GM12878 (cell line): ENCODE data around the gene SNX17. TPM values are rescaled to one million over a fixed set of nuclear protein-coding genes. Genes with fewer than 3 reads are reported as not detected.
A peak's percentile ranks its signal among the peaks of the same experiment; 100 is the strongest.

Source experiments
- CHD2 ChIP-seq: IDR thresholded peaks from 2 replicates; pipeline ENCODE4 v1.6.1; 2011; ENCODE audit warnings: low read depth, low read length, improper control_type of control experiment, borderline replicate concordance
- EGR1 ChIP-seq, 2 experiments: IDR thresholded peaks; 1 replicate in 1 of 2; 2 replicates in 1 of 2; pipeline ENCODE4 v1.6.1; 2011 to 2012; ENCODE audit warnings: low read depth in 2 of 2, low read length in 2 of 2, borderline replicate concordance in 1 of 2, mild to moderate bottlenecking in 1 of 2, moderate library complexity in 1 of 2
- EZH2 ChIP-seq: IDR thresholded peaks from 2 replicates; pipeline ENCODE4 v1.6.1; 2012; ENCODE audit warnings: low read depth, mild to moderate bottlenecking, control low read depth, inconsistent platforms, low read length, borderline replicate concordance; ENCODE audit not compliant: control insufficient read depth
- GATAD2B ChIP-seq: fragments of 450-650 bp; conservative IDR thresholded peaks from 2 replicates; pipeline ENCODE4 v1.6.1; 2017; ENCODE audit warnings: low read depth, mild to moderate bottlenecking, moderate library complexity
- MAX ChIP-seq: IDR thresholded peaks from 2 replicates; pipeline ENCODE4 v1.6.1; 2012; ENCODE audit warnings: low read depth, low read length, improper control_type of control experiment
- MEF2B ChIP-seq: fragments of 450-650 bp; IDR thresholded peaks from 2 replicates; pipeline ENCODE4 v1.6.1; 2018; ENCODE audit warnings: mild to moderate bottlenecking, moderate library complexity; ENCODE audit not compliant: partially characterized antibody, poor library complexity, severe bottlenecking
- NKRF ChIP-seq: fragments of 450-650 bp; conservative IDR thresholded peaks from 2 replicates; pipeline ENCODE4 v1.6.1; 2017; ENCODE audit warnings: mild to moderate bottlenecking, moderate library complexity
- PKNOX1 ChIP-seq: fragments of 450-650 bp; IDR thresholded peaks from 2 replicates; pipeline ENCODE4 v1.6.1; 2016; ENCODE audit warnings: mild to moderate bottlenecking
- RAD21 ChIP-seq: IDR thresholded peaks from 2 replicates; pipeline ENCODE4 v1.6.1; 2011; ENCODE audit warnings: mild to moderate bottlenecking, low read depth, low read length, moderate library complexity; ENCODE audit not compliant: insufficient read depth
- RAD51 ChIP-seq: fragments of 450-650 bp; IDR thresholded peaks from 2 replicates; pipeline ENCODE4 v1.6.1; 2016; ENCODE audit warnings: moderate library complexity, mild to moderate bottlenecking, inconsistent platforms
- RELB ChIP-seq: fragments of 450-650 bp; IDR thresholded peaks from 2 replicates; pipeline ENCODE4 v1.6.1; 2017; ENCODE audit warnings: low read depth, mild to moderate bottlenecking, moderate library complexity
- REST ChIP-seq: IDR thresholded peaks from 2 replicates; pipeline ENCODE4 v1.6.1; 2012; ENCODE audit warnings: mild to moderate bottlenecking, low read depth, low read length
- RUNX3 ChIP-seq: IDR thresholded peaks from 2 replicates; pipeline ENCODE4 v1.6.1; 2012; ENCODE audit warnings: low read length, inconsistent platforms
- SKIL ChIP-seq: fragments of 450-650 bp; IDR thresholded peaks from 2 replicates; pipeline ENCODE4 v1.6.1; 2017; ENCODE audit warnings: mild to moderate bottlenecking, low read depth, inconsistent platforms; ENCODE audit not compliant: poor library complexity, severe bottlenecking
- STAT3 ChIP-seq: IDR thresholded peaks from 2 replicates; pipeline ENCODE4 v1.6.1; 2011; ENCODE audit warnings: low read depth, low read length, improper control_type of control experiment
- SUZ12 ChIP-seq: fragments of 200-600 bp; sonication (generic); IDR thresholded peaks from one replicate; pipeline ENCODE4 v1.6.1; 2018; ENCODE audit warnings: antibody characterized with exemption, mild to moderate bottlenecking; ENCODE audit not compliant: unreplicated experiment
- polyA plus RNA-seq, 11 experiments: library from polyadenylated mRNA; depleted of rRNA in 4 of 11; unstranded in 6 of 11; stranded (reverse) in 5 of 11; fragments of >200 nt; fragmentation: Nextera tagmentation in 4 of 11; fragmentation: Illumina TruSeq in 1 of 11; extraction: Ambion mirVana in 4 of 11; extraction: Trizol in 1 of 11; gene quantifications; 1 replicate in 1 of 11; 2 replicates in 10 of 11; pipeline versions ENCODE4 v1.2.1 to v1.2.3, GENCODE V29; 2011 to 2016; ENCODE audit warnings: inconsistent platforms in 2 of 11, missing spikeins in 2 of 11, low read depth in 1 of 11
- total RNA-seq, 4 experiments: library from RNA; depleted of rRNA in 3 of 4; stranded (reverse); fragments of >200 nt in 3 of 4; fragmentation: Illumina TruSeq in 1 of 4; extraction: Trizol in 1 of 4; gene quantifications; 2 replicates each; pipeline versions ENCODE4 v1.2.1 to v1.2.3, GENCODE V29; 2013 to 2021

SNX17 gene
- total and polyA plus RNA-seq, 10 of the 15 experiments (the other 5 are each of a cell fraction or from before 2014, with no cell fraction given), result 6.5 to 116 (median 84.4) TPM

GRCh38 chr2:27322766-27323595 is 47.4 kb upstream of the SNX17 start, which contains the start of gene MPV17 (continued):
- TF ChIP-seq REST, result no peak
- no peak for TF ChIP-seq MEF2B
- peak; percentile 88 for TF ChIP-seq RUNX3
- TF ChIP-seq NKRF, result peak; percentile 61; the same call in 1 of the 2 replicates
- TF ChIP-seq RAD21, result no peak
- peak; percentile 97 for TF ChIP-seq RAD51
- TF ChIP-seq RELB, result peak; percentile 81
- no peak; the same call in 1 of the 2 replicates for TF ChIP-seq CHD2
- no peak for TF ChIP-seq EZH2
- TF ChIP-seq STAT3, result no peak
- TF ChIP-seq SKIL, result no peak
- peak; percentile 96 for TF ChIP-seq PKNOX1
- no peak for TF ChIP-seq EGR1 (IDR thresholded peaks at IDR 0.05; ENCODE audit: borderline replicate concordance in 1 of 2, low read depth in 2 of 2, low read length in 2 of 2)
- TF ChIP-seq MAX, result peak; percentile 93
- no peak for TF ChIP-seq SUZ12
- peak; percentile 33; the same call in 1 of the 2 replicates for TF ChIP-seq GATAD2B
